GM20431 (cell line): ENCODE measurements around the gene DYRK2.

Experiments
- in situ Hi-C: fragments of 300-500 bp; cut with MseI, MboI; formaldehyde crosslinking; loops from one replicate; pipeline ENCODE4 v1.15.0; 2020; ENCODE audit warnings: low sequenced_read_pairs; ENCODE audit not compliant: unreplicated experiment

The DYRK2 gene

DNA sequence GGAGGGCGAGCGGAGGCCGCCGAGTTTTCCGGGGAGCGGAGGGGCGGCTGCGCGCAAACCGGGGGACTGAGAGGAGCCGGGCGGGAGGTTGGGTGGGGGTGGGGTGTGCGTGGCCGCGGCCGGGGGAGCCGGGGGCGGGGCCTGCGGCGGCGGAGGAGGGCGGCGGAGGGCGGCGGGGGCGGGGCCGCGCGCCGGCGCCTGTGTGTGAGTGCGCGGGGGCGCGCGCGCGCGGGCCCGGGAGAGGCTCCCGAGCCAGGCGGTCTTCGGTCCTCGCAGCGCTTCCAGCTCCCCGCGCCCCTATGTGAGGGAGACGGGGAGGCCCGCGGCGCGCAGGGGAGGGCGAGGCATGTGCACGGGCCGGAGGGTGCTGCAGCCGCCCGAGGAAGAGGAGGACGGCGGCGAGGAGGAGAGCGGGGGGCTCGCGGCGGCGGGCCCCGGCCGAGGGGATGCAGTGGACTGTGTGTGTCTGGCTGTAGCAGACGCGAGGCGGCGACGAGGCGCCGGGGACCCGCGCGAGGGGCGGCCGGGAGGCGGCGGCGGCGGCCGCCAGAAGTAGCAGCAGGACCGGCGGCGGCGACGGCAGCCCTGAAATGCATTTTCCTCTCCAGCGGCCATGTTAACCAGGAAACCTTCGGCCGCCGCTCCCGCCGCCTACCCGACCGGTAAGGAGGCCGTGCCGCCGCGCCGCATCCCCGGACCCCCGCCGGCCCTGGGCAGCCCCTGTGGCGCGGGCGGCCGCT, at the start of gene DYRK2:
Gene DYRK2 (plus strand): TSS at position 225 of the 740 bp plus-strand sequence. CDS start 389 bp downstream, at position 614.
- in situ Hi-C loops: no loop called here

DNA sequence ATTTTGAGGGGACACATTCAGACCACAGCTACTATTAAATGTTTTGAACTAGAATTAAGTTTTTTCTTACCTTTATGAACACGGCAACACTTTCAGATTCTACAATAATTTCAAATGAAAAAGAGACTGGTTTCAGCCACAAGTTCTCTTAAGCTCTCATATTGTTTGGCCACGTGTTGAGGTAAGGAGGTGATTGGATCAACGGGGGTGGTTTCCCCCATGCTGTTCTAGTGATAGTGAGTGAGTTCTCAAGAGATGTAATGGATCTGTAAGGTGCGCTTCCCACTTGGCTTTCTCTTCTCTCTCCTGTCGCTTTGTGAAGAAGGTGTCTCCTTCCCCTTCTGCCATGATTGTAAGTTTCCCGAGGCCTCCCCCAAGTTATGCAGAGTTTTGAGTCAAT, 48.9 kb upstream of the DYRK2 start:
- in situ Hi-C loops: no loop called here

DNA sequence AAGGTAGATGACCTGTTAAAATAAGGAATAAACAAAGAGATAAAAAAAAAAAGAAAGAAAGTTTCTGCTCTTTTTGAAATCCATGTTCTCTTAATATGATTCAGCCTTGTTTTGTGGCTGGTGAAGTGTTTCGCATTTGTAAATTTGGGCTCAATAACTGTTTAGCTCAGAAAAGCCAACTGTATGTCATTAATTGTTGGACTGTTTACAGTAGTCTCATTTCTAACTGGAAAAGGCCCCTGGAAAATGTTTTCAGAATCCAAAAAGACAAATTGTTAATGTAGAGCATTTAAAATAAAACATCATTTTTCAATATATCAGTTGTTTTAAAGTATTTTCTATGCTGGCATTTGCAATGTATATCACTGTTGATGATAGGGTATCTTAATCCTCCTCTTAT, 47.4 kb upstream of the DYRK2 start:
- in situ Hi-C loops: no loop called here

DNA sequence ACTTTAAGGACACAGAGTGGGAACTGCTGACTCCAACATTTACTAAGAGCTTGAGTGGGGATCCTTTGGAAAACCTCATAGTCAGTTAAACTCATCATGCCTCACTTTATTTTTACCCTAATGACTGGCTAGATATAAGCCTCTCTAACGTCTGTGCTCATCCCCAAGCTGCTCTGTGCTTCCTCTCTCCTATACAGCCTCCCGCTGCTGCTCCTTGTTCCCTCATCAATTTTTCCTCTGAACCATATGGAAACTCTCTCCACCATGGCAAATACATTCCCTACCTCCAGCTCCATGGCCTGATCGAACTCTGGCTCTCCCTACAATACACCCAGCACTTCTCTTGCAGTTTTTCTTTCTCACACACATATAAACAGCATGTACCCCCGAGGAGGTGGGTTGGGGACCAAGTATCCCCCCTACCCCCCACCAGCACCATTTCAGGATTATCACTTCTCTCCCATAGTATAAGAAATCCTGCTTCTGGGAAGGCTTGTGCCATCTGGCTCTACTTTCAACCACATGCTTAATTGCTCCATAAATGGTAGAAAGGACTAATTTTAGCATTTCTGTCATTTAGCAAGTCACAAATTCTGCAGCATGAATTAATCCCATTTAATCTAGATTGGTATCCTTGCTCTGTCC, 39.2 kb upstream of the DYRK2 start:
- in situ Hi-C loops: no loop called here

DNA sequence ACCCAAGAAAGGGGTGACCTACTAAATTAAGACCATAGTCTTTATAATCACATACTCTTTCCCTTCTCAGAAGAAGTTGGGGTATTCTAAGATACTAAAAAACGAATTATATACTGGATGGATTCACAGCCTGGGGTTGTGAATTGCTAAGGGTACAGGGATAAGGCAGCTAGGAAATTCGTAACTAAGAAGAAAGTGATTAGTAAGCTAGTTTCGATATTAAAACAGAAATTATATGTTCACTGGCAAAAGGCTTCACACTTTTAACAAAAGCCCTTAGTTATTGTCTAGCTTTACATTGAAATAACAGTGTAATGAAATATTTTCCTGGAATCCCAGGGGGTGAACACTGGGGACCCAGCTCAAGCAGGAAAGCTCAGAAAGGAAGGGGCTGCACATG, 35.5 kb upstream of the DYRK2 start:
- in situ Hi-C loops: no loop called here

DNA sequence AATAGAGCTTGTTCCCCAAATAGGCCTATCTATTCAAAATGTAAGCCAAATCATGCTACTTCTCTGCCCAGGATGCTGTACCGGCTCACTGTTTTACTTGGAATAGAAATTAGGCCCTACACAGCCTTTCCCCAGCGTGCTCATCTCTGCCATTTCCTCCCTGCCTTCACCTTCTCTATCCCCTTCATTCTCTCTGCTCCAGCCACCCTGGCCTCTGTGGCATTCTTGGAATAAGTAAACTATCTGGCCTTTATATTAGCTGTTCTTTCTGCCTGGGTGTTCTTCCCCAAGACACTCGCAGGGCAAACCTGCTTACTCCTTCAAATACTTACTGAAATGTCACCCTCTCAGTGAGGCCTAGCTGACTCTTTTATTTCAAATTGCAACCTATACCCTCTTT, 30.9 kb upstream of the DYRK2 start:
- in situ Hi-C loops: no loop called here

DNA sequence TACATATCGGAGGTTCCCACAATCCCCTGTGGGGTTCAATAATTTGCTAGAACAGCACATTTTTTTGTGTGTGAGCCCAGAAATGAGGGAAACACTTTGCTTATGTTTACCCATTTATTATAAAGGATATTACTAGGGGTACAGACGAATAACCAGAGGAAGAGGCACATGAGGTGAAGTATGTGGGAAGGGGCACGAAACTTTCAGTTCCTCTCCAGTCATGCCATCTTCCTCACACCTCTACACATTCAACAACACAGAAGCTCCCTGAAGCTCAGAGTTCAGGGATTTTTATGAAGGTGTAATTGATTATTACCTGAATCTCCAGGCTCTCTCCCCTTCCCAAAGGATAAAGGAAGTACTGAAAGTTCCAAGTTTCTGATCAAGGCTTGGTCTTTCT, 30.2 kb upstream of the DYRK2 start:
- in situ Hi-C loops: no loop called here

DNA sequence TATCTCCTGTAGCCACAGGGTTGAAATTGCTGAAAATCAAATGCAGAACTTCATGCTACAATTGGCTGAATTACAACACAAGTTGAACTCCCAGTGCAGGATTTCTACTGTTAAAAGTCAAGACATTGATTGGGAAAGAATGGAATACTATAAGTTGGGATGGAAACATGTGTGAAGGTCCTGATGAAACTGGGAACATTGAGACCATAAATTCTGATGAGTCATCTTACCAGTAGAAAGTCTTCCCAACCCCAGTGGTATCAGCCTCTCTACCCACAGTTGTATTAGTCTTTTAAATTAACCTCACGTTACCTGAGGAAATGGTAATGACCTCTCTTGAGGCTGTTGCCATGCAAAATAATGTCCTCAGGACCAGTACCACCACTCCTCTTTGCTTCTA, 27.4 kb upstream of the DYRK2 start:
- in situ Hi-C loops: no loop called here

DNA sequence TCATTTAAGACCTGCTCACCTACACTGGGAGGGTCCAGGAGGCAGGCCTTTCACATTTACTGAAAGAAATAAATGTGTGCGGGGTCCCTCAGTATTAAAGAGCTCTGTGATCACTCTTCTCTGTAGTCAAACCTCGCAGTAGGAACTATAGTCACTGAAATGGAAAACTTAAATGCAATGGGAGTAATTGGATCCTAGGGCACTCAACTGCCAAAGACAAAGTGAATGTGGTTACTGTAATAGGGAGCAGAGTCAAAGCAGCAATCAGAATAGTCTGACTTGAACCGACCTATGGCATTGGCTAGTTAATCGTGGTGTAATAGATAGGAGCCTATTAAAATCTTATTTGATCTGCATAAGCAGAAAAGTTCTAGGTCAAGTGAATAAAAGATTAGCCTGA, 26.6 kb upstream of the DYRK2 start:
- in situ Hi-C loops: no loop called here

DNA sequence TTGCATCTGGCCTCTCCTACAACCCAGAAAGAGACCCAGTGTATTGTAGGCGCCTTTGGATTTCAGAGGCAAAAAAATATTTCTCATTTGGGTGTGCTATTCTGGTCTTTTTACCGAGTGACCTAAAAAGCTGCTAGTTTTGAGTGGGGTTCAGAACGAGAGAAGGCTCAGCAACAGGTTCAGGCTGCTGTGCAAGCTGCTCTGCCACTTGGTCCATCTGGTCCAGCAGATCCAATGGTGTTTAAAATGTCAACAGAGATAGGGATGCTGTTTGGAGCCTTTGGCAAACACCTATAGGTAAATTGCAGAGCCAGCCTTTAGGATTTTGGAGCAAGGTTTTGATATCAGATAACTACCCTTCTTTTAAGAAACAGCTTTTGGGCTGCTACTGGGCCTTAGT, 25.3 kb upstream of the DYRK2 start:
- in situ Hi-C loops: no loop called here

DNA sequence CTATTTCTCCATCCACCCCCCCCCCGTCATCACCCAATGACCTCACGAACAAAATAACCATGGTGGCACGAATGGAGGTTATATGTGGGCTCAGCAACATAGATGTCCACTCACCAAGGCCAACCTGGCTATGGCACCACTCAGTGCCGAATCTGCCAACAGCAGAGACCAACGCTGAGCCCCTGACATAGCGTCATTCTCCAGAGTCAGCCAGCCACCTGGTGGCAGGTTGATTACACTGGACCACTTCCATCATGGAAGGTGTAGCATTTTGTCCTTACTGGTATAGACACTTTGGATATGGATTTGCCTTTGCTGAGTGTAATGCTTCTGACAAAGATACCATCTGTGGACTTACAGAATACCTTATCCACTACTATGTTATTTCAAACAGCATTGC, 24.2 kb upstream of the DYRK2 start:
- in situ Hi-C loops: no loop called here

DNA sequence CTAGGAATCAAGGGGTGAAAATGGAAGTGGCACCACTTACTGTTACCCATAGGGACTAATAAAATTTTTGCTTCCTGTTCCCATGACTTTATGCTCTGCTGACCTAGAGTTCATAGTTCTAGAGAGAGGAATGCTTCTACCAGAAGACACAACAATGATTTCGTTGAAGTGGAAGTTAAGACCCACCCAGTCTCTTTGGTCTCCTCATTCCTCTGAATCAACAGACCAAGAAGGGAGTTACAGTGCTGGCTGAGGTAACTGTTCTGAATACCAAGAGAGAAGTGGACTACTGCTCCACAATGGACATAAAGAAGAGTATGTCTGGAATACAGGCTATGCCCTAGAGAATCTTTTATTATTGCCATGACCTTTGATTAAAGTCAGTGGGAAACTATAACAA, 23.5 kb upstream of the DYRK2 start:
- in situ Hi-C loops: no loop called here

DNA sequence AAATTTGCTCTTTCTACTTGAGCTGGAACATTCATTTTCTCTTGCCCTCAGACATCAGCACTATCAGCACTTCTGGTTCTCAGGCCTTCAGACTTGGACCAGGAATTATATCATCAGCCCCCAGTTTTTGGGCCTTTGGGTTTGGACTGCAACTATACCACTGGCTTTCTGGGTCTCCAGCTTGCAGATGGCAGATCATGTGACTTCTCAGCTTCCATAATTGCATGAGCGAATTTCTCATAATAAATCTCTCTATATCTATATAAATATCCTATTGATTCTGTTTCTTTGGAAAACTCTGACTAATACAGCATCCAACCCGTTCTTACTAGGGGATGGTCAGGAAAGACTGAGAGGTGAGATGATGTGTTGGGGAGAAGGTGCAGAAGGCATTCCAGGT, 22.4 kb upstream of the DYRK2 start:
- in situ Hi-C loops: no loop called here

DNA sequence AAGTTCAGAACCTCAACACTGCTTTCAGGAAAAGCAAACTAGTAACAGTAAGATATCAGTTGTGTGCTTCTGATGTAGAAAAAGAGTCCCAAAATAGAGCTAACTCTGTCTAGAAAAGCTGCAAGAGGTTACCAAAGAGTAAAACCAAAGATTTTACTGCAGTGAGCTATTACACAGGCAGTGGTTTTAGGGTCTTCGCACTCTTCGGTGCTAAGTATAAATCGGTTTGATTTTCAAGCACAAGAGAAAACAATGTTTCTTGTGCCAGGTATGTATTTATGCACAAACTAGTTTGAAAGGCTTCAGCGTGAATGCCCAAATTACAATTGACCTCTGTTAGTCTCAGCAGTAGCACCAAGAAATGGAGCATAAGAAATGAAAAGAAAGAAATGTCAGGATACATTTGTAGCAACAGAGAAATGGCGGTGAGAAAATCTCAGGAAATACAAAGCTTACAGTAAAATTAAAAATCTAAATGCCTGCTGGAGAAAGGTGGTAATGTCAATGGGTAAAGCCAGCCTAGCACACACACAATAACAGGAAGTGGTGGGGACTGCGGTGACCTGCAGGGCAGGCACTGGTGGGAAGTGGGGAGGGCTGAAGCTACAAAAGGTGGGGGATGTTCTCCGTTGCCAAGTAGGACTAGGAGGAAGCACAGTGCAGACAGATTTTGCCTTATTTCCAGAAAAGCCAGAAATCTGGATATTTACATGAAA, 18.0 kb upstream of the DYRK2 start:
- in situ Hi-C loops: no loop called here

DNA sequence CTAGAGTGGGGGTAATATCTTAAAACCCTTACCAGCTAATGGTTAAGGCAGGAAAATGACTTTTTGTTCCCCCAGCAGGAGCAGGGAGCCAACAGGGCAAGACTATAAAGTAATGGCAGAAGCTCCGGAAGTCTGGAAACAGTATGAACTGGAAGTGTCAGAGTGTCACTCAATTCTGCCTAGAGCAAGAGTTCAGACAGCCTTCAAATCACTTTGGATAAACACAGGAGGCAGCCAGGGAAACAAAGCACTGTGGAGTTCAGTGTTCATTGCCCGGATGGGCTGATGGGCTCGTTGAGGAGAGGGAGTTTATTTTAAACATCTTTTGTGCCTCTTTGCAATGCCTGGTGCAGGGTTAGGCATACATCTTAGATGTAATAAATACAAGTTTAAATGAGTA, 16.5 kb upstream of the DYRK2 start:
- in situ Hi-C loops: no loop called here

DNA sequence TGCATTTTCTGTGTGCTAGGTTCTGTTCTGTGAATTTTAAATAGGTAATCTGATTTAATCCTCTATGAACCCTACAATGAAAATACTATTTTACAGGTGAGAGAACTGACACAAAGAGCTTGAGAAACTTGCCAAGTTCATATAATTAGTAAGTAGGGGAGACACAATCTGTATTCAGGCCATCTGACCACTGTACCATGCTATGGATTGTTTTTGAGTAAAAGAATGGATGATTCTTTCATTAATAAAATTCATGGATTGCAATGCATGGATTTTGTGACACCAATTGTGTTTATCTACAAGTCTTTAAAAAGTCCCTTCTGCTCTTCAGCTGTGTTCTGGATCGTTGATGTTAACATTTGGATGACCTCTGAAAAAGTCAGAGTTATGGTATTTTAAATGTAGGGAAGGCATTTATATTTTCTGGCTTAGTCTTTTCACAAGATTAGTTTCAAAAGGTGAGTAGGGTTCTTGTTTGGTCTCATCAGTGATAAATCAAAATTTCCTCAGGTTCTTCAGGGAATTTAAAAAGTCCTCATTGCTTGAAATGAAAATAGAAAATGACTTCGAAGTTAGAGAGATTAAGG, 15.4 kb upstream of the DYRK2 start:
- in situ Hi-C loops: no loop called here

DNA sequence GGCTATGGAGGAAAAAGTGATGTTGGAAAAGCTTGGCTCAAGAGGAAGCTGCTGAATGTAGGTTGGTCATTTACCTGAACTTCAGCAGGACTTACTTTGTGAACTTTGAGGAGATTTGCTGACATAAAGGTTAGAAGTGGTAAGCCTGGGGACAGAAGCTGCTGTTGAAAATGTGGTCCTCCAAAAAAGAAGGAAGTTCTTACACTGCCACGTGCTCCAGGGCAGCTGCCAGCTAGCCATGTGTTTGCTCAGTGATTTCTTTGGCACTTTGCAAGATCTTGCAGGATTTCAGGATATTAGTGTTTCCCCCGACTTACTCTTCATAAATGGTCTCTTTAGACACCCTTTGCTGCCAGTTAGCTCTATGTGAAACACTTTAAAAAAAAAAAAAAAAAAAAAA, 14.8 kb upstream of the DYRK2 start:
- in situ Hi-C loops: no loop called here

DNA sequence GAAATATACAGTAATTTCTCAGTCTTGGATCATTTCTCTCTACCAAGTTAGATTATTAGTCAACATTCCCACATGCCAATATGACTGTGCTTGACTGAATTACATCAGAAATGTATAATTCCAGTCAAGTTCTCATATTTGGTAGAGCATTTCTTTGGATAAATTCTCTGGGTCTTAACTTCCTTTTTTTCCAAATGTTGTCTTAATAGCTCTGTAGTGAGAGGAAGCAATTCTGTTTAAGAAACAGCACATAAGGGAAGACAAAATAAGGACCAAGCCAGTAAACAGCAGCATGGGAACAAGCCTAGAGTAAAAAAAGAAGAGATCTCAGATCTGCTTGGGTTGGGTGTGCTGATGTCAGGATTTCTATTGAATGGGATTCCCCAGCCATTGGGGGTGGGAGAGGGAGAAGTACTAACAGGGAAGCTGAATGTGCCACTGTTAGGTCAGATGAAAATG, 14.2 kb upstream of the DYRK2 start:
- in situ Hi-C loops: no loop called here

DNA sequence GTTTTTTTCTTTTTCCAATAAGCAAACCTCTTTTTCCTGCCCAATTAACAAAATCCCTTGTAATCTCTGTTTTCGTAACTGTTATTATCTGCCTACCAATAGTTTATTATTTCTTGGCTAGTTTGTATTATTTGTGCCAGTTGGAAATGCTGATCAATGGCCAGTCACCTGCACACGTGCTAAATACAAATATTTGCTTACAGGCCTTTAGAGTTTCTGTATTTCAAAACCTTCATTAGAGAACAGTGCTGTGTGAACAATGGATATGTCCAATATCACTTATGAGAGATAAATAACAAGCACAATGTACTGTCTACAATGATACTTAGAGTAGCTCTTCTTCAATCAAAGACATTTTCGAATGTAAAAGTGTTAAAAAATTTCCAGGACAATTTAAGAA, 10.8 kb upstream of the DYRK2 start:
- in situ Hi-C loops: no loop called here

DNA sequence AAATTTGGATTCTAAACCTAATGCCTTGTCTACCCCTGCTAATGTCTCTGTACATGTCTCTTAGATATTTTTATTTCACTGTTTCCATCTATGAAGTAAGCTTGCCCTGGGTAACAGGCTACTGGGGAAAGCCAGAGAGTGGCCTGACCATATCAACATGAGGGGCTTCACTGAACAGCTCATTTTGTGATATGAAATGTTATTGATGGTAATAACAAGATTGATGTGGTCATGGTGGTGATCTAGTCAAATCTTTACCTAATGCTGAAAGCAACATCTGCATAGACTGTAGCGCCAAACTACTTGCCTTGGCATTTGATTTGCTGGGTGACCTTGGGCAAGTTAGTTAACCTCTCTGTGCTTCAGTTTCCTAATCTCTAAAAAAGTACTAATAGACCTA, 9.9 kb upstream of the DYRK2 start:
- in situ Hi-C loops: no loop called here

DNA sequence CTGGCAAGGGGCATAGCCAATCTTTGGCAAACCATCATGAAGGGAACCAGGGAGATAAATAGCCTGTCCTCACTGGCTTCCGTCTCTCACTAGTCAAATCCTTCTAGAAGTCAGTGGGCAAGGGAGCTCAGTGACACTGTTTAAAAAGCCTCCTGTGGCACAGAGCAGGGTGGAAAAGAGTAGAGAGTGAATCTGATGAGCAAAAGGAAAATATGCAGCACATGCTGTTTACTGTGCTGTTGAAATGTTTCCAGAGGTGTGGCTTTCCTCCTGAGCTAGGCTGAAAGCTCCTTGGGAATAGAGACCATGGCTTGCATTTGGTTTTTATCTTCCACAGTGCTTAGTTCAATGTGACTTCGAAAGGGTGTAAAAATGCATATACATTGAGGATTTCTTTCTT, 7.7 kb upstream of the DYRK2 start:
- in situ Hi-C loops: no loop called here
